Astrocyte of the spinal cord (primary cell): ENCODE results near the gene MAPKAP1.

Experiments
- DNase-seq: peaks from one replicate; pipeline ENCODE4 v3.0.0; 2011; ENCODE audit warnings: low read depth, low spot score
- H3K4me3 ChIP-seq: 2 replicates; pipeline ENCODE4 v1.5.1; 2011; ENCODE audit warnings: low read depth, mild to moderate bottlenecking, low read length, moderate library complexity
- in situ Hi-C: cut with HindIII; loops from 2 replicates; pipeline ENCODE4 v1.10.0; 2017; ENCODE audit warnings: low sequenced_read_pairs
- TF ChIP-seq, protein P1 (sequence below): IDR thresholded peaks from 2 replicates; pipeline ENCODE4 v1.5.1; 2012; ENCODE audit warnings: low read depth, mild to moderate bottlenecking, low read length, inconsistent platforms

MAPKAP1 gene

DNA sequence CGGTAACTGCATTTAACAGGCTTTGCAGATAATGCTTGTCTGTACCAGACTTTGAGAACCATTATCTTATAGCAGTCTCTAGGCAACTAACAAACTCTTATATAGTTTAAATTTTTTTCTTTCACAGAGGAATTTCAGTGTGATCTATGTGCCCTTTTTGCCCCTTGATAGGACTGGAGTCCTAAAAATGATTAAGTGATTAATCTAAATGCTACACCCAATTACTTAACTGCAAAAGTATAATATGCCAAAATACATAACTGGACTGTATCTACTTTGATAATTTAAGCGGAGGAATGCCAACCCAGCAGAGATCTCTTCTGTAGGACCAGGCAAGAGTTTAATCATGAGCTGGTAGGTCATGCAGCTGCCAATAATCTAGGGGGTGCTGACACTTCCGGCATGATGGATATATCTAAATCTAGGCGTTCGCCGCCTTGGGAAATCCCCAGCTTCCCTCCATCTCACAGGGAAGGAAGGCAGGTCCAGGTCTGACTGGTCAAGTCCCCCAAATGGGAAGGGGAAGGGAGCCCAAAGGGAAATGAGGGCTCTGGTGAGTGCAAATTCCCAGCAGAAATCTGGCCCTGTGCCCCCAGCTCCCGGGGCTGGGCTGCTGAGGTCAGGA is 239.8 kb downstream of the MAPKAP1 start:
- no peak for DNase-seq
- TF ChIP-seq, protein P1, sequence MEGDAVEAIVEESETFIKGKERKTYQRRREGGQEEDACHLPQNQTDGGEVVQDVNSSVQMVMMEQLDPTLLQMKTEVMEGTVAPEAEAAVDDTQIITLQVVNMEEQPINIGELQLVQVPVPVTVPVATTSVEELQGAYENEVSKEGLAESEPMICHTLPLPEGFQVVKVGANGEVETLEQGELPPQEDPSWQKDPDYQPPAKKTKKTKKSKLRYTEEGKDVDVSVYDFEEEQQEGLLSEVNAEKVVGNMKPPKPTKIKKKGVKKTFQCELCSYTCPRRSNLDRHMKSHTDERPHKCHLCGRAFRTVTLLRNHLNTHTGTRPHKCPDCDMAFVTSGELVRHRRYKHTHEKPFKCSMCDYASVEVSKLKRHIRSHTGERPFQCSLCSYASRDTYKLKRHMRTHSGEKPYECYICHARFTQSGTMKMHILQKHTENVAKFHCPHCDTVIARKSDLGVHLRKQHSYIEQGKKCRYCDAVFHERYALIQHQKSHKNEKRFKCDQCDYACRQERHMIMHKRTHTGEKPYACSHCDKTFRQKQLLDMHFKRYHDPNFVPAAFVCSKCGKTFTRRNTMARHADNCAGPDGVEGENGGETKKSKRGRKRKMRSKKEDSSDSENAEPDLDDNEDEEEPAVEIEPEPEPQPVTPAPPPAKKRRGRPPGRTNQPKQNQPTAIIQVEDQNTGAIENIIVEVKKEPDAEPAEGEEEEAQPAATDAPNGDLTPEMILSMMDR: no peak
- H3K4me3 ChIP-seq: no peak overlapping the region
- in situ Hi-C loops: no loop called here

DNA sequence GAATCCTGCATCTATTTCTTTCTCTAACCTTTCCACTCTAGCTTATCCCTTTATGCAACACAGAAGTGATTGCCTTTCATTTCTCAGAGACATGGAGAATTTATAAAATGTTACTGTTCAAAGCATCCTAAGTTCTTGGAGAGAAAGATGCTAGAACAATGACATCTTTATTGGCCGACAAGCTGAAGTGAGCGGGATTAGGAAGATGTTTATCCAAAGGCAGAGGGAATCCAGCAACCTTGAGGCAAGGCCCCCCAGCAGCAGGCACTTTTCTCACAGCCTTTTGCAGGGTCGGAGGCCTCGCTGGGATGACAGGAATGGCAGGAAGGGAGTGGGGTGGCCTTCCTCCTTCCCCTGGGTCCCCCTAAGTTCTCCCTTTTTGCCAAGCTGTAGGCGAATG is 240.6 kb downstream of the MAPKAP1 start:
- TF ChIP-seq, protein P1: no peak
- no peak overlapping the region for H3K4me3 ChIP-seq
- no peak for DNase-seq
- in situ Hi-C loops: no loop called here

DNA sequence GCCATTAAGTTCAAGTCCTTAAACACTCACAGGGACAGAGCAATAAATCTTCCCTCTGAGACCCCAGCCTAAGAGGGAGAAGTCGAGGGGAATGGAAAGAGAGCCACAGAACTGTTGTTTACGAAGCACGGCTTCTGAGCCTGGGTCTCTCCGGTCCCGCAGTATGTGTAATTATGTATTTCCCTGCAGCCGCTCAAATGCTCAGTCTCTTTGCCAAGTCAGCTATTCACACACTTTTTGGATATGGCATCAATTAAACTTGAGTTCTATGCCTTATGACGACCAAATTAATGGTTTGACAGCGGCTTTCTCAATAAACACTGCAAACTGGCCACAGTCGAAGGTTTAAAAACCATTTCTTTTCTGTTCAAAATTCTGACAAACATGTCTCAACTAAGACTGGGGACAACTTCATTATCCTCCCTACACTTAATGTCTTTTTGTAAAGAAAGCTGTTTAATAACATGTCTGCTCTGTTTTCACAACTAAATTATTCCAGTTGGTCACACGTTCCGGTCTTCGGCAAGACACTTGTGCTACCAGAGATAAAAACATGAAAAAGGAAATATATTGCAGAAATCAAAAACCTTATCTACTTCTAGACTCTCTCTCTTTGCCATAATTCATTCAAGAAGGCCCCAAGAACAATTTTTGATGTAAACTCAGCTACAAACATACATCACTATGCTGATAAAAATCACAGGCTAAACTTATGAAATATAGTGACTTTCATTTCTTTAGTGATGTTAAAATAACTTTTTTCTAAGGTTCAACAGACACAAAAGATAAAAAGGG is 242.2 kb downstream of the MAPKAP1 start:
- no peak for DNase-seq
- TF ChIP-seq, protein P1: no peak
- H3K4me3 ChIP-seq: no peak overlapping the region
- in situ Hi-C loops: no loop called here

DNA sequence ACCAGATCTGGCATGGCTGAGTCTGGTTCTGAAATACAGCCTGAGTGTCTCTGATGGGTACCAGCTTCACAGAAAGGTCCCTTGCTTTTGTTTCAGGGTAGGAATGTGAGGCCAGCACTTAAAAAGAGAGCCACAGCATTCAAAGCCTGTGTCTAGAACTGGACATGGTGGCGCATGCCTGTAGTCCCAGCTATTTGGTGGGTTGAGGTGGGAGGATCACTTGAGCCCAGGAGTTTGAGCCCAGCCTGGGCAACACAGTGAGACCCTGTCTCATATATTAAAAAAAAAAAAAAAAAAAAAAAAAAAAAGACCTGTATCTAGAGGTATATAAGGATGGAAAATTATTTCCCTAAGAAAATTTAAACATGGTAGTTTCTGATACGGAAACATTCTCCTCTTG is 243.1 kb downstream of the MAPKAP1 start:
- TF ChIP-seq, protein P1: no peak
- no peak for DNase-seq
- in situ Hi-C loops: no loop called here
- no peak overlapping the region for H3K4me3 ChIP-seq

DNA sequence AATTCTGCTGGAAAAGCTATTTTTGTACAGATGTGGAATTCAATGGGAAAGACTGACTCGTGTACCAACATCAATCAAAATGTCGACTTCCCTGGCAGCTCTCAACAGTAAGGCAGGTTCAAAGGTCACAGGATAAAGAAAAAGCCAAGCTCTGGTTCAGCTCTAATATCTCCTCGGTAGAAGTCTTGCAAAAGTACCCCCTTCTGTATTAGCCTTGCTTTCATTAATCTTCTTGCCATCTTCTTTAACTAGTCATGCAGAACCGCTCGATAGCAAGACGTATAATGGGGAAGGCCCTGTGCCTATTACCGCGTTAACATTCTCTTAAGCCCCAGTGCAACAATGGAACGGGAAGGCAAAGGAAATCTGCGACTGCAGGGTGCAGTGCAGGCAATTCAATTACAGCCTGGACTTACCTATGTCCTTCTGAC is 244.1 kb downstream of the MAPKAP1 start:
- TF ChIP-seq, protein P1: no peak
- in situ Hi-C loops: no loop called here
- no peak for DNase-seq
- no peak overlapping the region for H3K4me3 ChIP-seq

DNA sequence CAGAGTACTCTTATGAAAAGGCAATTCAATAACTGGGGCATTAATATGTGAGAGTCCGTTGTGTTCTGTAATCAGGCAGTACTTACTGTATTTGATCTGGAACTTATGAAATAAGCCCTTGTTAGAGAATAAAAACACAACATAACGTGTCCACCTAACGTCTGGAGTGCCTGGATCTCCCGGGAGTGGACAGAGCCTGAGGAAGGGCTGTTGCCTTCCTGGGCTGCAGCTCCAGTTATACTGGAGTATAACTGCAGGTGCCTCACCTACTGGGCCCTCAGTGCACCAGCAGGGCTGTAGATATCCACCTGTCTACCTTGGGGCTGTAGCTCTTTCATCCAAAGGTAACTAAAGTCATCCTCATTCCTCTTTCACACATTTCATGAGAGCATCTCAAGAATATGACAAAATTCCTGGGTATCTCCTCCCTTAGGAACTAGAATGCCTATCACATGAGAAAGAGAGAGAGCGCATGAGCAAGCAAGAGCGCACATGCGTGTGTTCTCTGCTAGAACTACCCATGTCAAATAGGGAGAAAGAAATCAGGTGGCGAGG is 245.3 kb downstream of the MAPKAP1 start:
- in situ Hi-C loops: no loop called here
- TF ChIP-seq, protein P1: no peak
- no peak overlapping the region for H3K4me3 ChIP-seq
- DNase-seq: no peak
